Measurements from ENCODE around the gene G0S2.
"Not testable (repeated sequence)": the region's sequence is repeated elsewhere in the genome, so short reads cannot be mapped to it uniquely, and the experiment has no call there.

G0S2 gene

GRCh38 chr1:209685821-209686220, 10.6 kb downstream of the G0S2 start:
- DNase-seq, result no peak

DNA sequence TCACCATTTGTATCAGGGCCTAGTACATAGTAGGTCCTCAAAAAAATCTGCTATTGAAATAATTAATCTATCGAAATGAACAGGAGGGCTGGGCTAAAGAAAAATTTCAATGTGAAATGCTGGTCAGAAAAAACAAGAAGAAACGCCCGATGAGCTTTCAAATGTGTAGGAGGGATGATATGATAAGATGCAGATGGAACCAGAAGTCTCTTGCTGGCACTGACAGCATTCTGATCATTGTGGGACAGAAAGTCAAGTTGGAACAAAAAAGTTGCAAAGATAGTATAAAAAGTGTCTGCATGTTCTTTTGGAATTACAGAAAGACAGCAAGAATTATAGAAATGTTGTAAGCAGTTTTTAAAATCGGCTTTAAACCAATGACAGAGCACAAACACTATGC, 11.1 kb downstream of the G0S2 start:
- DNase-seq, result no peak

GRCh38 chr1:209688746-209689234, 13.6 kb downstream of the G0S2 start:
- DNase-seq, result no peak

DNA sequence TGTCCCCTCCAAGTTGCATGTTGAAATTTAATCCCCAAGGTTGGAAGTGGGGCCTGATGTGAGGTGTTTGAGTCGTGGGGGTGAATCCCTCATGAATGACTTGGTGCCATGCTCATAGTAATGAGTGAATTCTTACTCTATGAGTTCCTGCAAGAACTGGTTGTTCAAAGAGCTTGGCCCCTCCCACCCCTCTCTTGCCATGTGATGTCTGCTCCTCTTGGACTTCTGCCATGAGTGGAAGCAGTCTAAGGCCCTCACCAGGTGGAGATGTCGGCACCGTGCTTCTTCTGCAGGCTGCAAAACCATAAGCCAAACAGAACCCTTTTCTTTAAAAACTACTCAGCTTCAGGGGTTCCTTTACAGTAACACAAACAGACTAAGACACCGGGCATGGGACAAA, 14.3 kb downstream of the G0S2 start:
- DNase-seq, result no peak

GRCh38 chr1:209691237-209691636, 16.0 kb downstream of the G0S2 start:
- DNase-seq, result no peak

GRCh38 chr1:209692296-209692695, 17.1 kb downstream of the G0S2 start:
- no peak for DNase-seq

DNA sequence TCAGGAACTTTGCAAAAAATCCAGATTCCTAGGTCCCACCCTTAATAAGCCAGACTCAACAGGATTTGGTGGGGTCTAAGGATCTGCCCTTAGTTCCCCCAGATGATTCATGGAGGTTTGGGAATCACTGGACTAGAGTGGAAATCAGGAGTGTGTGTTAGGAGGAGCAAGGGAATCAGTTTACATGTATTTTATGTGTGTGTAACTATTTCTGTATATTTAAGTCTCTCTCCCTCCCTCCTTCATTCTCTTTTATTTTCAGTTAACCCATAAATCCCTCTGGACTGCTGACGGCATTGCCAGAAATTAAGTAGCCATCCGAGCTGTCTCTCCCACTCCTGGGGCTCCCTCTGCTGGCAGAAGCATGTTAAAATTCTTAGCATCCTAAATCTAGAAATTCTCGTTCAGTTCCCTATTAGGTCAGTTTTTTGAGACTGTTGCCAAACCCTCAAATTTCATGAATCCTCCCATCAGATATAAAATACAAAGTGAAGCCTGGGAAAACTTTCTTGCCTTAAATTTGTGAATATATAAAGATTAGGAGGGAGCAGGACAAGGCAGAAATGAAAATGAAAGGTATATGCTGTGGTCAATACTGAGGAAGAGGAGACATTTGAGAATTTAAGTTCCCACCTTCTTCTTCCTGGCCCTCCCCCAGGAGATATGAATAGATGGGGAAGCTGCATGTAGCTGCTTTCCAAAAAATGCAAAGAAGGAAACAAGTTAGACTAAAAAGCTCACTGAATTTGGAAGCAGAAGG, 17.7 kb downstream of the G0S2 start:
- peak; percentile 56 for DNase-seq

DNA sequence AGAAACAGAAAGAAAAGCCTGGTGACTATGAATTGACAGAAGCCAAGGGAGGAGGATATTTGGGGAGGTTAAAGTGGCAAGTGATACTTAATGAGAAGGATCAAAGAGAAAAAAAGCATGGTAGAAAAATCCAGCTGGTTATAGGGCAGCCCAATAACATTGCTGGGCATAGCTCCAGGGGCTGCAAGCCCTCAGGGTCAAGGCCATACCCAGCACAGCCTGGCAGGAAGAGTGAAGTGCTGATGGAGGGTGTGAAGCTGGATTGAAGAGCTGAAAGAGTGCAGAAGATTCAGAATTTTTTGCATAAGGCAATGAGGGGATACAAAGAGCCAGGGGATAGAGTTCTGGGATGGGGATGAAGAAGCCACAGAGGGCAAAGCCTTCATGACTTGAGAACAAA, 21.5 kb downstream of the G0S2 start:
- no peak for DNase-seq

GRCh38 chr1:209697126-209697525, 21.9 kb downstream of the G0S2 start:
- DNase-seq, result no peak

- DNase-seq, result not testable (repeated sequence)
Measured at GRCh38 chr1:209700686-209701085, 25.5 kb downstream of the G0S2 start.

- no peak for DNase-seq
Measured at GRCh38 chr1:209702832-209703231, 27.6 kb downstream of the G0S2 start.

DNA sequence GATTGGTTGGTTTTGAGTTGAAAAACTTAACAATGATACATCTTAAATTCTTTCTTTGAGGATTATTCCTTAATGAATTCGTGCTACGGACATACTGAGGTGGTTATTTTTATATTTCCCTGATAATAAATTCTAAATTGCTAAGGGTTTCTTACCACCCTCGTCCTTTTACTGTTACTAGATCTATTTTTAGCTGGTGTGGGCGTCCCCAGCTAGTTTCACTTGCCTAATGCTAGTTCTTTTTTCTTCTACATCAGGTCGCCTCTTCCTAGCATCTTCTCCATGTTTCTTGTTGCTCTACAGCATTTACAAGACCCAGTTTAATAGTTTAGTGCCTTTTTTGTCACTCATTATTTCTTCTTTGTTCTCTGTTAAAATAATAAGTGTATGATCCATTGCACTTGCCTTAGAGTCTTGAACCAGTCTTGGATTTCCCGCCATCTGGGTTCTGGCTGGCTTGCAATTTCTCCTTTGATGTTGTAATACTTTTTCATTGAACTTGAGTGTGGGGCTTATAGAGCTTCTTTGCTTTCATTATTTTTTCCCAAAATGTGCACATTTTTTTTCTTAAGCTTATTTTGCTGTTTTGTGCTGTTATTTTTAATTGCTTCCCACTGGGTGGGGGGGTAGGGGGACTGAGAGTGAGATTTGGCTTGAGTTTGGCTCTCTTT, 28.8 kb downstream of the G0S2 start:
- no peak for DNase-seq

DNA sequence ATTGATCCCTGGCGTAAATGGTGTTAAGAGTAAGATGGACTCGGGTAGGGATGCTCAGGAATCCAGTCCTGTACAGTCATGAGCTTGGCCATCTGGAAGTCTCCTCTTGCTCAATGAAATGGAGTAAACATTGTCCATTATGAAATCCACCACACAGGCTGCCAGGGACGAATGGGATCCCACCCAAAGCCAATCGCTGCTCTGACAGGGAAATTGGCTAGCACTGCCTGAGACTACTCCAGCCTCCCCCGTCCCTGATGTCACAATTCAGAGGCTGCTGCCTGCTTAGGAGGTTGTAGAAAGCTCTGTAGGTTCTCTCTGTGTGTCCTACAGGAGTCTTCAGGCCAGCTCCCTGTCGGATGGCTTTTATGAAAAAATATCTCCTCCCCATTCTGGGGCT, 29.4 kb downstream of the G0S2 start, which contains the start of gene HSD11B1:
TSS of gene HSD11B1 (plus strand) at position 263 of the 400 bp plus-strand sequence. CDS start at position 360, 97 bp downstream.
- no peak for DNase-seq

GRCh38 chr1:209705033-209705598, 29.9 kb downstream of the G0S2 start:
- DNase-seq, result no peak

- DNase-seq, result no peak
Measured at GRCh38 chr1:209706622-209707021, 31.4 kb downstream of the G0S2 start.

GRCh38 chr1:209707308-209707707, 32.1 kb downstream of the G0S2 start:
- no peak for DNase-seq

GRCh38 chr1:209708297-209708696, 33.1 kb downstream of the G0S2 start:
- no peak for DNase-seq

DNA sequence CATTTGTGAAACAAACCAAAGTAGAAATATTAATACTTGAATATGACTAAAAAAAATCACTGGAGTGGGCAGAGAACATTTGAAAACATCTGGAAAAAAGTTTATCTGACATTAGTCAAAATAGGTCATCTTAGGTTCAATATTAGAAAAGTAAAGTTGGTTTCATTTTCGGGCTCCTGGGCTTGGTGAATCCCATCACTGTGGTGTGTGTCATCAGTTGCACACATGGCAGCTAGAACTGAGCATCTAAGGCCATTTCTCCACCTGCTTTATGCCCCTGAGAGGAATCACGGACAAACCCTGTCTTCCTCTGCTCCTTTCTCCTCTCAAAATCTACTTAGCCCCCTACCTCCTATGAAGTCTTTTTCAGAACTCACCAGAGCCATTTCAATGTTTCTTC, 34.9 kb downstream of the G0S2 start:
- no peak for DNase-seq

GRCh38 chr1:209710847-209711246, 35.6 kb downstream of the G0S2 start:
- DNase-seq, result no peak

DNA sequence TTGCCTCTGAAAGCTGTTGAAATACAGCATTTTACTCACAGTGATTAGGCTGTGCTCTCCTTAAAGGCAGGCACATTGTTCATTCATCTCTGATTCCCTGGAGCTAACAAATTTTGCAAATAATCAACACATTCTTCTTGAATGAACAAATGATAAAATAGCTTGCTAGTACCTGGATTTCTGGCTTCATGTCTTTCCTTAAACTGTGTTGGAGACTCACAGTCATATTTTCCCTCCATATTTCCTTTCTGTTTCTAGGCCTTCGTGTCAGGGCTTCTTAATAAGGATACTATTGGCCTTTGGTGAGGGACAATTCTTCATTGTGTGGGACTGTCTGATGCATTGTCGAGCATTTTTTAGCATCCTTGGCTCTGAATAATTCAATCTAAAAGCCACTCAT, 39.1 kb downstream of the G0S2 start:
- no peak for DNase-seq

DNA sequence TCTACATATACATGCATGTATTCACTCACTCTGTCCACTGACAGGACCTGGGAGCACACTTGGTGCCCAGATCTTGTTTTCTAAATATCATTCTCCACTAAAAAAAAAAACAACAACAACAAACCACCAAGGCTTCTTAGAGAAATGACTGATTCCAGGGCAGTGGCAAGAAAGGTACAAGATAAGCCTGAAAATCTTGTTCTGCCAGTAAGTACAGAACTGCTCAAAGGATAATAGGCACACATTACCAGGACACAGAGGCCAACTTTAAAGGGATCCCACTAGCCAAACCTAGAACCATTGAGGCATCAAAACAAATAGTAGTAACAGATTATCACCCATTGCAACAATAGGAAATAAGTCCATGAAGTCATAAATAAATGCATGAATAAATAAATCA, 40.1 kb downstream of the G0S2 start:
- DNase-seq, result no peak

DNA sequence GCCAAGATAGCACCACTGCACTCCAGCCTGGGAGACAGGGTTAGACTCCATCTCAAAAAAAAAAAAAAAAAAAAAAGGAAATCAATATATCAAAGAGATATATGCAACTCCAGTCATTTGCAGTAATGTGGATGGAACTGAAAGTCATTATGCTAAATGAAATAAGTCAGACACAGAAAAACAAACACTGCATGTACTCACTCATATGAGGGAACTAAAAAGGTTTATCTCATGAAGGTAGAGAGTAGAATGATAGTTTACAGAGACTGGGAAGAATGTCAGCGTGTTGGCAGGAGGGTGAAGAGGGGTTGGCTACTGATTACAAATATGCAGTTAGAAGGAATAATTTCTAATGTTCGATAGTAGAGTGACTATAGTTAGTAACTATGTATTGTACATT, 42.6 kb downstream of the G0S2 start:
- no peak for DNase-seq

DNA sequence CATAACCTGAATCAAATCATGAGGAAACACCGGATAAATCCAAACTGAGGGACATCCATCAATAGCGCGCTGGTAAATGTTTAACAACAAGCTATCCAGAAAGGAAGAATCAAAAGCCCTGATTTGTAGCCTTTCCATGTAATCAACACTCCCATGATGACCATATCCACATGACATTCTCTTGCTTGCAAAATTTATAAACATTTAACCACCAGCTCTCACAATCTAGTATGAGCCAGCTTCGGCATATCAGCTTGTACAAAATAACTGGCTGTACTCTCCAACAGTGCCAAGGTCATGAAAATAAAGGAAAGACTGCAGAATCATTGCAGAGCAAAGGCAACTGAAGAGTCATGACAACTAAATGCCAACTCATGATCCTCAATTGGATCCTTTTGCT, 45.1 kb downstream of the G0S2 start:
- no peak for DNase-seq

DNA sequence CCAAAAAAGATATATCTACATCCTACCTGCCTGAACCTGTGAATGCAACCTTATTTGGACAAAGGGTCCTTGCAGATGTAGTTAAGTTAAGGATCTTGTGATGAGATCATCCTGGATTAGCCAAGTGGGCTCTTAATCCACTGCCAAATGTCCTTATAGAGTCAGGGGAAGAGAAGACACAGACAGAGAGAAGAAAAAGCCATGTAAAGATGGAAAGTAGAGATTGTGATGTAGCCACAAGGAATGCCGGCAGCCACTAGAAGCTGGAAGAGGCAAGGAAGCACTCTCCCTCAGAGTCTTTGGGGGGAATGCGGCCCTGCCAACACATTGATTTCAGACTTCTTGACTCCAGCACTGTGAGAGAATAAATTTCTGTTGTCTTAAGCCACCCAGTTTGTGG, 45.6 kb downstream of the G0S2 start:
- no peak for DNase-seq

Measured in NCI-H1417 treated with DMSO at 0.1 percent for 48 hours (cell line).